Measurements from ENCODE around the gene C1orf159. TPM values are rescaled to one million over a fixed set of nuclear protein-coding genes. Genes with fewer than 3 reads are reported as not detected.

The C1orf159 gene
- total and polyA plus RNA-seq, 4 donors: 4.0 to 35.4 (median 11.4) TPM

GRCh38 chr1:1140673-1141072 lies 24.8 kb upstream of the C1orf159 start:
- DNase-seq: no peak
- 42 to 45% methylated on average over 15 to 18 of the region's 18 CpGs for WGBS, 2 donors

GRCh38 chr1:1137256-1138045 lies 21.6 kb upstream of the C1orf159 start:
- H3K36me3 ChIP-seq (ENCODE audit: control insufficient read depth in 1 of 2, insufficient read depth in 2 of 2, low read length in 1 of 2): no peaks in the 10 kb centered on the region
- no peaks in the 10 kb centered on the region for H3K4me1 ChIP-seq (ENCODE audit: control insufficient read depth in 1 of 2, insufficient read depth in 2 of 2, low read length in 2 of 2)
- no peaks in the 10 kb centered on the region for H3K9me3 ChIP-seq (ENCODE audit: control insufficient read depth, low read length)
- 21 to 39% methylated on average over 17 to 36 of the region's 36 CpGs for WGBS, 2 donors
- ATAC-seq (ENCODE audit: low FRiP score): no peak
- H3K27ac ChIP-seq (ENCODE audit: low read depth in 1 of 2, low read length in 2 of 2): no peak overlapping the region
- H3K4me3 ChIP-seq (ENCODE audit: low read length in 2 of 2): no peak overlapping the region
- intact Hi-C loops (cut with DNase I): no loop called here
- no peak for DNase-seq
- no peaks in the 10 kb centered on the region for H3K27me3 ChIP-seq (ENCODE audit: control insufficient read depth in 1 of 2, insufficient read depth in 2 of 2, low read length in 1 of 2)

More at GRCh38 chr1:1140673-1141072, 24.8 kb upstream of the C1orf159 start:
- no peak for ATAC-seq (ENCODE audit: low FRiP score)
- Histone ChIP-seq H3K36me3 (ENCODE audit: control insufficient read depth in 1 of 2, insufficient read depth in 2 of 2, low read length in 1 of 2) (no peaks in the 10 kb centered on the region), H3K27me3 (ENCODE audit: control insufficient read depth in 1 of 2, insufficient read depth in 2 of 2, low read length in 1 of 2) (no peaks in the 10 kb centered on the region), H3K27ac (ENCODE audit: low read depth in 1 of 2, low read length in 2 of 2) (no peak overlapping the region), H3K4me3 (ENCODE audit: low read length in 2 of 2) (no peak overlapping the region), H3K9me3 (ENCODE audit: control insufficient read depth, low read length) (no peaks in the 10 kb centered on the region), H3K4me1 (ENCODE audit: control insufficient read depth in 1 of 2, insufficient read depth in 2 of 2, low read length in 2 of 2) (no peaks in the 10 kb centered on the region)
- intact Hi-C loops (cut with DNase I): loop anchor here in 1 of 2 donors (10.0 kb wide), 1 partner anchor 144 kb away; the partner anchor contains the start of gene SCNN1D

- DNase-seq: no peak
- Histone ChIP-seq H3K4me1 (ENCODE audit: control insufficient read depth in 1 of 2, insufficient read depth in 2 of 2, low read length in 2 of 2) (no peaks in the 10 kb centered on the region), H3K27ac (ENCODE audit: low read depth in 1 of 2, low read length in 2 of 2) (no peak overlapping the region), H3K4me3 (ENCODE audit: low read length in 2 of 2) (no peak overlapping the region), H3K36me3 (ENCODE audit: control insufficient read depth in 1 of 2, insufficient read depth in 2 of 2, low read length in 1 of 2) (no peaks in the 10 kb centered on the region), H3K9me3 (ENCODE audit: control insufficient read depth, low read length) (no peaks in the 10 kb centered on the region), H3K27me3 (ENCODE audit: control insufficient read depth in 1 of 2, insufficient read depth in 2 of 2, low read length in 1 of 2) (no peaks in the 10 kb centered on the region)
- WGBS, 2 donors: 31 to 33% methylated on average over 39 to 48 of the region's 48 CpGs
- ATAC-seq (ENCODE audit: low FRiP score): no peak
- intact Hi-C loops (cut with DNase I): no loop called here
Observed at GRCh38 chr1:1136547-1137230, 20.8 kb upstream of the C1orf159 start.

- H3K27me3 ChIP-seq (ENCODE audit: control insufficient read depth in 1 of 2, insufficient read depth in 2 of 2, low read length in 1 of 2): no peaks in the 10 kb centered on the region
- ATAC-seq (ENCODE audit: low FRiP score): no peak
- H3K36me3 ChIP-seq (ENCODE audit: control insufficient read depth in 1 of 2, insufficient read depth in 2 of 2, low read length in 1 of 2): no peaks in the 10 kb centered on the region
- no peaks in the 10 kb centered on the region for H3K9me3 ChIP-seq (ENCODE audit: control insufficient read depth, low read length)
- no peaks in the 10 kb centered on the region for H3K4me1 ChIP-seq (ENCODE audit: control insufficient read depth in 1 of 2, insufficient read depth in 2 of 2, low read length in 2 of 2)
- intact Hi-C loops (cut with DNase I): no loop called here
- DNase-seq: no peak
- no peak overlapping the region for H3K27ac ChIP-seq (ENCODE audit: low read depth in 1 of 2, low read length in 2 of 2)
- H3K4me3 ChIP-seq (ENCODE audit: low read length in 2 of 2): no peak overlapping the region
- WGBS, 2 donors: 81 to 84% methylated on average over 20 of the region's 20 CpGs
Observed at GRCh38 chr1:1135339-1136136, 19.6 kb upstream of the C1orf159 start.

GRCh38 chr1:1134300-1134970 lies 18.5 kb upstream of the C1orf159 start:
- H3K36me3 ChIP-seq (ENCODE audit: control insufficient read depth in 1 of 2, insufficient read depth in 2 of 2, low read length in 1 of 2): no peaks in the 10 kb centered on the region
- no peaks in the 10 kb centered on the region for H3K9me3 ChIP-seq (ENCODE audit: control insufficient read depth, low read length)
- DNase-seq: no peak
- H3K27ac ChIP-seq (ENCODE audit: low read depth in 1 of 2, low read length in 2 of 2): no peak overlapping the region
- H3K27me3 ChIP-seq (ENCODE audit: control insufficient read depth in 1 of 2, insufficient read depth in 2 of 2, low read length in 1 of 2): no peaks in the 10 kb centered on the region
- H3K4me3 ChIP-seq (ENCODE audit: low read length in 2 of 2): no peak overlapping the region
- no peaks in the 10 kb centered on the region for H3K4me1 ChIP-seq (ENCODE audit: control insufficient read depth in 1 of 2, insufficient read depth in 2 of 2, low read length in 2 of 2)
- no peak for ATAC-seq (ENCODE audit: low FRiP score)
- intact Hi-C loops (cut with DNase I): no loop called here
- whole genome bisulfite sequencing, 2 donors: 93 to 94% methylated on average over 28 of the region's 28 CpGs

- WGBS, 2 donors: 67 to 70% methylated on average over 31 to 32 of the region's 32 CpGs
- no peaks in the 10 kb centered on the region for H3K27me3 ChIP-seq (ENCODE audit: control insufficient read depth in 1 of 2, insufficient read depth in 2 of 2, low read length in 1 of 2)
- ATAC-seq (ENCODE audit: low FRiP score) (no peak), DNase-seq (no peak)
- no peaks in the 10 kb centered on the region for H3K36me3 ChIP-seq (ENCODE audit: control insufficient read depth in 1 of 2, insufficient read depth in 2 of 2, low read length in 1 of 2)
- H3K4me3 ChIP-seq (ENCODE audit: low read length in 2 of 2): no peak overlapping the region
- H3K4me1 ChIP-seq (ENCODE audit: control insufficient read depth in 1 of 2, insufficient read depth in 2 of 2, low read length in 2 of 2): no peaks in the 10 kb centered on the region
- no peak overlapping the region for H3K27ac ChIP-seq (ENCODE audit: low read depth in 1 of 2, low read length in 2 of 2)
- intact Hi-C loops (cut with DNase I): no loop called here
- no peaks in the 10 kb centered on the region for H3K9me3 ChIP-seq (ENCODE audit: control insufficient read depth, low read length)
Observed at GRCh38 chr1:1132956-1133750, 17.3 kb upstream of the C1orf159 start.

- intact Hi-C loops (cut with DNase I): no loop called here
- no peaks in the 10 kb centered on the region for H3K27me3 ChIP-seq (ENCODE audit: control insufficient read depth in 1 of 2, insufficient read depth in 2 of 2, low read length in 1 of 2)
- no peak overlapping the region for H3K4me3 ChIP-seq (ENCODE audit: low read length in 2 of 2)
- H3K27ac ChIP-seq (ENCODE audit: low read depth in 1 of 2, low read length in 2 of 2): no peak overlapping the region
- no peak for DNase-seq
- no peaks in the 10 kb centered on the region for H3K9me3 ChIP-seq (ENCODE audit: control insufficient read depth, low read length)
- H3K4me1 ChIP-seq (ENCODE audit: control insufficient read depth in 1 of 2, insufficient read depth in 2 of 2, low read length in 2 of 2): no peaks in the 10 kb centered on the region
- no peaks in the 10 kb centered on the region for H3K36me3 ChIP-seq (ENCODE audit: control insufficient read depth in 1 of 2, insufficient read depth in 2 of 2, low read length in 1 of 2)
- 87 to 93% methylated on average over 41 to 48 of the region's 48 CpGs for WGBS, 2 donors
- ATAC-seq (ENCODE audit: low FRiP score): no peak
Observed at GRCh38 chr1:1132042-1132950, 16.4 kb upstream of the C1orf159 start.

Measured in aorta (tissue), 5 donors.